Germinal center (tissue), 1 donor: ENCODE data around the gene PIEZO1.
"Not testable (repeated sequence)": the region's sequence is repeated elsewhere in the genome, so short reads cannot be mapped to it uniquely, and the experiment has no call there.

ENCODE experiments used
- DNase-seq: peaks from one replicate; pipeline ENCODE4 v3.0.0; 2012; ENCODE audit warnings: mixed read lengths, low spot score

PIEZO1 gene, protein sequence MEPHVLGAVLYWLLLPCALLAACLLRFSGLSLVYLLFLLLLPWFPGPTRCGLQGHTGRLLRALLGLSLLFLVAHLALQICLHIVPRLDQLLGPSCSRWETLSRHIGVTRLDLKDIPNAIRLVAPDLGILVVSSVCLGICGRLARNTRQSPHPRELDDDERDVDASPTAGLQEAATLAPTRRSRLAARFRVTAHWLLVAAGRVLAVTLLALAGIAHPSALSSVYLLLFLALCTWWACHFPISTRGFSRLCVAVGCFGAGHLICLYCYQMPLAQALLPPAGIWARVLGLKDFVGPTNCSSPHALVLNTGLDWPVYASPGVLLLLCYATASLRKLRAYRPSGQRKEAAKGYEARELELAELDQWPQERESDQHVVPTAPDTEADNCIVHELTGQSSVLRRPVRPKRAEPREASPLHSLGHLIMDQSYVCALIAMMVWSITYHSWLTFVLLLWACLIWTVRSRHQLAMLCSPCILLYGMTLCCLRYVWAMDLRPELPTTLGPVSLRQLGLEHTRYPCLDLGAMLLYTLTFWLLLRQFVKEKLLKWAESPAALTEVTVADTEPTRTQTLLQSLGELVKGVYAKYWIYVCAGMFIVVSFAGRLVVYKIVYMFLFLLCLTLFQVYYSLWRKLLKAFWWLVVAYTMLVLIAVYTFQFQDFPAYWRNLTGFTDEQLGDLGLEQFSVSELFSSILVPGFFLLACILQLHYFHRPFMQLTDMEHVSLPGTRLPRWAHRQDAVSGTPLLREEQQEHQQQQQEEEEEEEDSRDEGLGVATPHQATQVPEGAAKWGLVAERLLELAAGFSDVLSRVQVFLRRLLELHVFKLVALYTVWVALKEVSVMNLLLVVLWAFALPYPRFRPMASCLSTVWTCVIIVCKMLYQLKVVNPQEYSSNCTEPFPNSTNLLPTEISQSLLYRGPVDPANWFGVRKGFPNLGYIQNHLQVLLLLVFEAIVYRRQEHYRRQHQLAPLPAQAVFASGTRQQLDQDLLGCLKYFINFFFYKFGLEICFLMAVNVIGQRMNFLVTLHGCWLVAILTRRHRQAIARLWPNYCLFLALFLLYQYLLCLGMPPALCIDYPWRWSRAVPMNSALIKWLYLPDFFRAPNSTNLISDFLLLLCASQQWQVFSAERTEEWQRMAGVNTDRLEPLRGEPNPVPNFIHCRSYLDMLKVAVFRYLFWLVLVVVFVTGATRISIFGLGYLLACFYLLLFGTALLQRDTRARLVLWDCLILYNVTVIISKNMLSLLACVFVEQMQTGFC (N-terminal part only)

DNA sequence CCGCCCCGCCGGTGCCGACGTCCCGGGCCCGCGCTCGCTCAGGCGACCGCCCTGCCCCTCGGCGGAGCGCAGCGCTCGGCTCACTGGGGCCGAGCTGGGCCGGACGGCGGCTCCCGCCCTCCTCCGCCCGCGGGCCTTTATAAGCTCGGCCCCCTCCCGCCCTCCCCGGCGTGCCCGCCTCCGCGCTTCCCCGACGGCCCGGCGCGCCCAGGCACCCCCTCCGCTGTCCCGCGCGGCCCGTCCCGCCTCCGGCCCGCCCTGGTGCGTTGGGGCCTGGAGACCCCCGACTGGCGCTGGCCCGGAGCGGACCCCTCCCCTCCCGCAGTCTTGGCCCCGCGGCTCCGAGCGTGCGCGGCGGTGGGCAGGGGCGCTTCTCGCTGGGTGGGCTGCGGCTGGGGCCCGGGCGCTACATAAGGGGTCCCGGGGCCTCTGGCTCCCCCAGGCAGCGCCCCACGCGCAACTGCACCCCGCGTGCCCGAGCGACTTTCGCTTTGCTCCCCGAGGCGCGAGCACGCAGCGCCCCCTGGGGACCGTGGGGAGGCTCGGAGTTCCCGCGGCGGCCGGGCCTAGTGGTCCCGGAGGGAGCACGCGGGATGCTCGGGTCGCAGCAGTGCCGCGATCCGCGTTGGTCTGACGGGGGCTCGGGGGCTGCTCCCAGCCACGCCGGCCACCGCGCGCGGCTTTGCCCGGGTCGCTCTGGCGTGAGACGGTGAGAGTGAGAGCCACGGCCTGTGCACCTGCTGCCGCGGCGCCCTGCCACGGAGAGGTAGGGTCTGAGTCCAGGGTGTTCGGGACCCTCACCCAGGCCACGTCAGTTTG, at the start of gene PIEZO1:
Gene PIEZO1 (minus strand): TSS at position 115 of the 819 bp plus-strand sequence. CDS start 256 bp downstream, outside the sequence.
- peak; percentile 64 for DNase-seq

DNA sequence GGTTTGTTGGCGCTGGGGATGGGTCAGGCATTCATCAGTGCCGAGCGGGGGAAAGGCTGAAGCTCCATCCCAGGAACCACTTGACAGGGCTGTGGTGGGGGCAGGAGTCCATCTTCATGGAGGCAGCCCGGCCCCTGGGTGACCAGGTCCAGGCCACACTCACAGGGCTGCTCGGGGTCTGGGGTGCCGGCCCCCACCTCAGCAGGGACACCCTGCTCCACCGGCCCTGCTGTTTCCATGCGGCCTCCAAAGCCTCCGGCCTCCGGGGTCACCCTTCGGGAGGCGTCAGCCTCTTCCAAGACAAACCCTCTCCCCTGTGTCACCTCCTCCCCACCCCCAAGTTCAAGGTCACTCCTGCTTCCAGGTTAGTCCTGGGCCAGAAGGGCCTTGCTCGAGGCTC, 49.6 kb upstream of the PIEZO1 start:
- no peak for DNase-seq

DNA sequence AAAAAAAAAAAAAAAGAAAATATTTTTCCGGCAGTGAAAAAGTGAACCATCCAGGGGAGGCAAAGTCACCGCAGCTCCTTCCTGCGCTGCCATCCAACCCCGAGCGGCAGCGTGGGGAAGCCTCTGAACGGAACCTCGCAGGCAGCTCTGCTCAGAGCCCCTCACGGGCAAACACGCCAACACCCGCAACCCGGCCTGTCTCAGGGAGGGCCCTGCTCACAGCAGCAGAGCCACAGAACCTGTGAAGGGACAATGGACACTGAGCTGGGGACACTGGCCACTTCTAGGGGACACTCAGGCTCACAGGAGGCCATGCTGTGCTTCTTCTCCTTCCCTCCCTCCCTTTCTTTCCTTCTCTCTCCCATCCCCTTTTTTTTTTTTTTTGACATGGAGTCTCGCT, 48.1 kb upstream of the PIEZO1 start:
- DNase-seq = no peak

DNA sequence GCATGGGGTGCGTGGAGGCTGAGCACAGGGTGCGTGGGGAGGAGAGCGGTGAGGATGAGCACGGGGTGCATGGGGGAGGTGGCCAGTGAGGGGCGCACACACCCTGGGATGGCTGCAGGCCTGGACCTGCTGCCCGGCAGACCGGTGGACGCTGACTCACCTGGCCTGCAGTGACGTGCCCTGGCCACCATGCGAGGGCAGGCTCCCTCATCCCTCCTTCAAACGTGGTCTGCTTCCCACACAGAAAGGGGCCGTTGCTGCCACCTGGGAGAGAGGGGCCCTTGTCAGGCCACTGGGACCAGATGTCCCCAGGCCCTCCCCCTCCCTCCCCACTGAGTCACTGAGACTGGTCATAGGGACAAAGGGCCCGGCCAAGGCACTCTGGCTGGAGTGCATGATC, 46.8 kb upstream of the PIEZO1 start:
- no peak for DNase-seq

DNA sequence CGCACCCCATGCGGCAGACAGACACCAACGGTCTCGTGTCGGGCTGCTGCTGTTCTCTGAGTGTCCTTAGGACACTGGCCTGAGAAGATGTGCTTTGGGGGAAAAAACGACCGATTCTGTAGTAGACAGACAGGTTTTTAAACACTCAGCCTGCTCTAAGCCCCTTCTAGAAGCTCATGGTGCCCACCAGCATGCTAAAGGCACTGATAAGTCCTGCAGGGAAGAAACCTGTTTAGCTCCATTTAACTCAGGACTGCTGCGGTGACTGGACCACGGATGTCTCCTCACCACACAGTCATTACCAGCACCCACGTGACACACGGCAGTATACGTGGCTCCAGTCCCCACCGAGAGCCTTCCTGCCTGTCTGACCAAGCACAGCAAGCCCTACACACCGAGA, 45.8 kb upstream of the PIEZO1 start:
- no peak for DNase-seq

DNA sequence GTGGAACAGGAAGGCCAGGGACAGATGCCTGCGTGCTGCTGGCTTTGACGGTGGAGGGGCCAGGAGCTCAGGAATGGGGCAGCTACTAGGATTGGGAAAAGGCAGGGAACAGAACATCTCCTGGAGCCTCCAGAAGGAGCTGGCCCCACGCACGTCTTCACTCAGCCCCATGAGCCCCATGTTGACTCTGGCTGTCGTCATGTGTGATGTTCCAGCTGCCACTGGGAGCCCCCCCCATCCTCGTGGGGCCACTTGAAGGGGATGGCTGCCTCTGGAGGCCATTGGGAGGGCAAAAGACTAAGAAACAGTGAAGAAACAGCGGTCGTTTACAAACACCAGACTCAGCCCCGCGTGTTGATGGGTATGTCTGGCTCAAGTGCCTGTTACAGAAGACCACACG, 45.2 kb upstream of the PIEZO1 start:
- DNase-seq = no peak

DNA sequence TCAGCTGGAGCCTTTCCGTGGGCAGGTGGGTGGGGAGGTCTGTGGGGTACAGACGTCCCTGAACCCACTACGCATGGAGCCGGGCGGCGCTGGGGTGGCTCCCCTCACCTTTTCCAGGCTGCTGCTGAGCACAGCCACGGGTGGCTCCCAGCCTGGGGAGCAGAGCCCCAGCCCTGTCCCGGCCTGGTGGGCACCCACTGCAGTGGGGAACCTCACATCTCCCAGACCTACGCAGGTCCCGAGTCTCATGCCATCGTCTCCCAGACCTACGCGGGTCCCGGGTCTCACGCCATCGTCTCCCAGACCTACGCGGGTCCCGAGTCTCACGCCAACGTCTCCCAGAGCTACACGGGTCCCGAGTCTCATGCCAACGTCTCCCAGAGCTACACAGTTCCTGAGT, 43.7 kb upstream of the PIEZO1 start:
- no peak for DNase-seq

DNA sequence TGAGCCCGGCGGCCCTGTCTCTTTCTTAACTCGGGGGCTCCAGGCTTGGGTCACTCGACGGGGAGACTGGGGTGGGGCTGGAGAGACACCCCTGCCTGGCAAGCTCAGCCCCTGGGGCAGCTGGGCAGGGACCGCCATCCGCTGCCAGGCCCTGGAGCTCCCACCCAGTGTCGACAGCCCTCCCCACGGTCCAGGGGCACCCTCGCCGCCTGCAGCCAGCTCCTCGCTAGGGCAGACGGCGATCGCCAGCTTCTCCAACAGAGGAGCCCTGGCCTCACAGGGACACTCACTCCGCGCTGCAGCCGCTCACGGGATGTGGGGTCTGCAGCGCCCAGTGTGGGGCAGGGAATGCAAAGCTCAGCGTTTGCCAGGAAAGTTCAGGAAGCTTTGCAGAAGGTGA, 42.7 kb upstream of the PIEZO1 start:
- no peak for DNase-seq

DNA sequence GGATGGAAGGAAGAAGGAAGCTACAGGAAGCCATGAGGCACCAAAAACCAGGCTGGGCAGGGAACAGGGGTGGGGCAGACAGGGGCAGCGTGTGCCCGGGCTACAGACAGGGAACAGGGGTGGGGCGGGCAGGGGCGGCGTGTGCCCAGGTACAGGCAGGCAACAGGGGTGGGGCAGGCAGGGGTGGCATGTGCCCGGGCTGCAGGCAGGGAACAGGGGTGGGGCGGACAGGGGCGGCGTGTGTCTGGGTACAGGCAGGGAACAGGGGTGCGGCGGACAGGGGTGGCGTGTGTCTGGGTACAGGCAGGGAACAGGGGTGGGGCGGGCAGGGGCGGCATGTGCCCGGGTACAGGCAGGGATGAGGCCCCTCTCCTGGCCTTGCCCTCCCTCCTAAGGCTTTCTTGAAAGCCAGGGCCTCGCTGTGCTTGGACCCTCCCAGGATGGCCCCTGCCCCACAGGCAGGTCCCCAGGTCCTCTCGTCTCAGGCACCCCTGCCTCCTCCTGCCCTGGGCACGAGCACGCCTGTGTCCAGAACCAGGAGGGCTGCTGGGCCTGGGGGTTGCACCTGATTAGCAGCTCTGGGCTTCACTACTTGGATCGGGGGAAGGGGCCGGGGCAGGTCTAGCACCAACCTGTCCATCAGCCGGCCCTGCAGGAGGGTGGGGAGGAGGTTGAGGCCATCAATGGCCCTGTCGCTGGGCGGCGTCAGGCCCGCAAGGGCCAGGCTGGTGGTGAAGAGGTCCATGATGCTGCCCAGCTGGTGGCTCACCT, 41.2 kb upstream of the PIEZO1 start:
- no peak for DNase-seq

DNA sequence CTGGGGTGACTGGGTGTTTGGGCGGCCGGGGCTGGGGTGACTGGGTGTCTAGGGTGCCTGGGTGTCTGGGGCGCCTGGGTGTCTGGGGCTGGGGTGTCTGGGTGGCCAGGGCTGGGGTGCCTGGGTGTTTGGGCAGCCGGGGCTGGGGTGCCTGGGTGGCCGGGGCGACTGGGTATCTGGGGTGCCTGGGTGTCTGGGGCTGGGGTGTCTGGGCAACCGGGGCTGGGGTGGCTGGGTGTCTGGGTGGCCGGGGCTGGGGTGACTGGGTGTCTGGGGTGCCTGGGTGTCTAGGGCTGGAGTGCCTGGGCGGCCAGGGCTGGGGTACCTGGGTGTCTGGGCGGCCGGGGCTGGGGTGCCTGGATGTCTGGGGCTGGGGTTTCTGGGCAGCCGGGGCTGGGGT, 40.1 kb upstream of the PIEZO1 start:
- no peak for DNase-seq

DNA sequence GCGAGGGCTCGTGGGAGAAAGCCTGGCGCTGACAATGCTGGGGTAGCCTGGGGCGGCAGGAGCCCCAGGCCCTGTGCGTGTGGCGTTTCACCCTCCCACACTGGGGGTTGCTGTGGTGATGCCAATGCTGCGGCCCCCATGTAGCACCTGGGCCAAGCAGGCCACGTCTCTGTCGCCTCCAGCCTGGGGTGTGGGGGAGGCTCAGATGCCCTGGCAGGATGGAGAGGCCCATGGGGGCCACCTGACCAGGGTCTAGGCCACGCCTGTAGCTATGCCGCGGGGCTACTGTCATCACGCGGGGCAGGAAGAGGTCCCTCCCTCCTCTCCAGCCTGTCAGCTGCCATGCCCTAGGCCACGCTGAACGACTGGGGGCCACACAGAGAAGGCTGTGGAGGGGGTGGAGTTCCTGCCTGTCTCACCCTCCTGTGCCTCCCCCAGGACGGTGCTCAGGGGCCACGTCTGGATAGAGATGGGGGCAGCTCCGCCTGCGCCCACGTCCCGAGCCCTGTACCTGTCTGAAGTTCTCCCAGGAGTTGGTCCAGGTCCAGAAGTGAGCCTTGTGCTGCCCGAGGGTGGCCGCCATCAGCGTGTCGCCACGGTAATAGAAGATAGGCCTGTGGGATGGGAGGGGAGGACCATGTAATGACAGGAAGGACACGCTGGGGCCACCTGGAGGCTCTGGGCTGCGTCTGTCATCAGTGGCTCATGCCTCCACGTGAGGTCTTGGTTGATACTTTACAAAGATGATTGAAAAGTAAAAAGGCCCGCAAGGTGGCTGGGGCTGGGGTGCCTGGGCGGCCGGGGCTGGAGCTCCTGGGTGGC, 39.4 kb upstream of the PIEZO1 start:
- no peak for DNase-seq

DNA sequence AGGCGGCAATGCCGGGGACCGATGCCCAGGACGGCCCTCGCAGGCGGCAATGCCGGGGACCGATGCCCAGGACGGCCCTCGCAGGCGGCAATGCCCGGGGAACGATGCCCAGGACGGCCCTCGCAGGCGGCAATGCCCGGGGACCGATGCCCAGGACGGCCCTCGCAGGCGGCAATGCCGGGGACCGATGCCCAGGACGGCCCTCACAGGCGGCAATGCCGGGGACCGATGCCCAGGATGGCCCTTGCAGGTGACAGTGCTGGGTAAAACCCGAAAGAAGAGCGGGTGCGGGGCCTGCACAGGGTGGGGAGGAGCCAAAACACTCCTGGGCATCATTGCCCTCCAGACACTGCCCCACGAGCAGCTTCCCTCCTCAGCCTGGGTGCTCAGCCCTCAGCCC, 38.6 kb upstream of the PIEZO1 start:
- DNase-seq = not testable (repeated sequence)

DNA sequence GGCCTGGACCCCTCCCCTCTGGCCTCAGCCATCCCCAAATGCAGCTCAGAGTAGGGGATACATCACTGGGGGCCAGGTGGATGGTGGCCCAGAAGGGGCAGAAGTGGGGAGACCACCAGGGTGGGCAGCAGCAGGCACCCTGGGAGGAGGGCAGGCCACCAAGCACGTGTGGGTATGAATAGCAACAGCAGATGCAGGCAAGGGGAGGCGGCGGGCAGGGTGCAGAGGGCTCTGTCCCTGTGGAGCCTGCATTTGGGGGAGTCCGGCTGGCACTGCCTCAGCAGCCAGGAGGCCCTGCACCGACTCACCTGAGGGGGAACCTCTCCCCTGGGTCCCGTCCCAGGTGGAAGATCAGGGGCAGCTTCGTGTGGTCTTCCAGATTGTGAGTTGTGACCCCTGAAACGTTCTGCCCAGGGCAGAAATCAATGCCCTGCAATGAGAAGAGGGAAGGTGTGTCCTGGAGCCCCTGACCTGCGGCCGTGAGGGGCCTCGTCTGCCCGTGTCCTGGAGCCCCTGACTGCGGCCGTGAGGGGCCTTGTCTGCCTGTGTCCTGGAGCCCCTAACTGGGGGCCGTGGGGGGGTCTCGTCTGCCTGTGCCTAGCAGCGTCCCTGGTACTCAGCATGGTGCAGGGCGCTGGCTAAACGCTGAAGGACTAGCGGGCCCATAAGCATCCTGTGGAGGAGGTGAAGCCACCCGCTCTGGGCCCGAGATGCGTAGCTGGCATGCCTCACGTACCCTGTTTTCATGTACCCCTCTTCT, 37.4 kb upstream of the PIEZO1 start:
- DNase-seq = no peak

DNA sequence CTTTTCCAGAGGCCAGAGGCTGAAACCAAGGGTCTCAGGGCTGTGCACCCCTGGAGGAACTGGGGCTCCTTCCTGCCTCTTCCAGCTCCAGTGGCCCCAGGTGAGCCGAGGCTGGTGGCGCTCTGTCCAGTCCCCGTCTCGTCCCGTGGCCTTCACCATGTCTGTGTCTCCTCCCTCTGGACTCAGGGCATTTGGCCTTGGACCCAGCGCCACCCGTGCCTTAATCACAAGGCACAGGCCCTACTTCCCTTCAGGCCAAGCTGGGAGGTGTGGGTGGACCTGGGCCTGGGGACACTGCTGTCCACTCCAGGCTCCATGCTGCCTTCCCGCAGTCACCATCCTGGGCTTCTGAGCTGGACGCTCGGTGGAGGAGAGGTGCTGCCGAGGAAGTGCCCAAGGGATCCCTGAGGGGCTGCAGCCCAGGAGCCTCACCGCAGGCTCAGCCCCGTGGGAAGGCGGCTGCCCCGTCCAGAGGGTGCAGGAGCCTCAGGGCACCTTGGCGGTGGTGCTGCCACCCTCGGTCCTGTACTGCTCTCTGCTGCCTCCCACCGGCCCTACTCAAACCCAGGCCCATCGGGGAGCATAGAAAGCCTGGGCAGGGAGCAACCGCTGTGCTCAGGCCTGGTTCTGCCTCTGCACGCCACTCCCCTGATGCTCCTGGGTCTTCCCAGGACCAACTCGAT, 36.3 kb upstream of the PIEZO1 start:
- no peak for DNase-seq

DNA sequence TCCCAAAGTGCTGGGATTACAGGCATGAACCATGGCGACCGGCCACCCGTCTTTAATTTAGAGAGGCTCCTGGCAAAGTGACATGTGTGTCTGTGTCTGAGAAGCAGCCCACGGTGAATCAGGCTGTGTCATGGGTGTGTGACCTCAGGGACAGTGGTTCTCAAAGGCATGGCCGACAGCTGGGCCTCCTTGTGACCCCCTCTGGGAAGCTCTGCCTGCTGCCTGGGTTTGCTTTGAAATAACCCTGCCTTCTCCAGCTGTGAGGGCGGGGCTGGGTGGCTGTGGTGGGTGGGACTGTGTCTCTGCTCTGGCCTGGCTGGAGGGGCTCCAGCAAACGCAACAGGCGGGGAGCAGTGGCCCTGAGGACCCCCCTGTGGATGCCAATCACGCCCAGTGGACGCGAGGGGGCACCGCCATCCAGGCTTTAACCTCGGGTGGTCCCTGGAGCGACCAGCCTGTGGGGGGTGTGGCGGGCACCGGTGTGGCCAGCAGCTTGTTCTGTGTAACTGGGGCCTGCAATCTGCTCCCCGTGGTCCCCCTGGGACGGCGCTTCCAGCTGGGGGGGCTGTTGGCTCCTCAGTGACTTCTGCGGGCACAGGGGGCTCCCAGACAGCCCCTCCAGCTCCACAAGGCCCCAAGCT, 35.5 kb upstream of the PIEZO1 start:
- DNase-seq = no peak

DNA sequence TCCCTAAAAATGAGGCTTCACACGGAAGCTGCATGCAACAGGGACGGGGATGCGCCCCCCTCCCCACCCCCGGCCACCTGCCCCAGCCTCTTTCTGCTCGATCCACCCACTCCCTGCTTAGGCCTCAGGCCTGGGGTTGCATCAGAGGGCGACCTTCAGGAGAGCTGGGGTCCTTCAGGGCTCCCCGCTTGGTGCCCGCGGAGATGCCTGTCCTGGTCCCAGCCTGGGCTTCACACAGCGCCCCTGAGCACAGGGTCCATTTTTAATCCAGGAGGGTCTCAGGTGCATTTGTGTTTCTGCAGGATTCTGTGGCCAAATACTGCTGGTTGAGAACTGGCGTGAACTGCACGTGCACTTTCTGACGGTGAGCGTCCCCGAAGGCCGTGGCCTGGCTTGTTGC, 34.1 kb upstream of the PIEZO1 start:
- DNase-seq = no peak

DNA sequence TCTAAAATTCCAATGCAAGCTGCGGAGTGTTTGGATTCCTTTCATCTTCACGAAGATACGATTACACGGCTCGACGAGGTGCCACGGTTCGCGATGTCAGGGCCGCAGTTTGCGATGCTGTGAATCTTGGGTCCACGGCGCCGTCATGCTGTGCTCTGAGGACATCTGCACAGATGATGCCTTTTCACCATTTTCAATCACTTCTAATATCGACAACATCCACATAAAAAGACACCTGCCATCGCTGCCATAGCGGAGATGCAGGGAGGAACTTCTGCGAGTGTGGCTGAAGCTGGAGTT, 33.5 kb upstream of the PIEZO1 start:
- no peak for DNase-seq
